Neuron (in vitro differentiated cells): Measurements from ENCODE around the gene GATA5.

Experiments used
- H2AFZ ChIP-seq: one replicate; pipeline ENCODE4 v1.6.1; 2013; ENCODE audit warnings: low read depth, mild to moderate bottlenecking, inconsistent platforms, low read length, moderate library complexity
- H3K27me3 ChIP-seq: one replicate; pipeline ENCODE4 v1.6.1; 2013; ENCODE audit warnings: low read length; ENCODE audit not compliant: insufficient read depth
- H3K36me3 ChIP-seq: one replicate; pipeline ENCODE4 v1.6.1; 2013; ENCODE audit warnings: low read length; ENCODE audit not compliant: insufficient read depth
- H3K4me1 ChIP-seq: one replicate; pipeline ENCODE4 v1.6.1; 2013; ENCODE audit warnings: low read length; ENCODE audit not compliant: insufficient read depth
- H3K4me3 ChIP-seq: 2 replicates; pipeline ENCODE4 v1.5.1; 2013; ENCODE audit warnings: mild to moderate bottlenecking, low read length, moderate library complexity
- H3K9me3 ChIP-seq: one replicate; pipeline ENCODE4 v1.6.1; 2013; ENCODE audit warnings: low read length

GATA5 gene

GRCh38 chr20:62480318-62480717 lies 4.5 kb upstream of the GATA5 start:
- Histone ChIP-seq H3K4me1 (peaks cover 12% of the 10 kb centered on the region), H3K9me3 (no peaks in the 10 kb centered on the region), H3K36me3 (no peaks in the 10 kb centered on the region), H3K4me3 (no peak overlapping the region), H2AFZ (no peak overlapping the region), H3K27me3 (peaks cover 88% of the 10 kb centered on the region)

- peaks cover 88% of the 10 kb centered on the region for H3K27me3 ChIP-seq
- H3K4me1 ChIP-seq = peaks cover 12% of the 10 kb centered on the region
- H3K4me3 ChIP-seq = no peak overlapping the region
- no peaks in the 10 kb centered on the region for H3K9me3 ChIP-seq
- H2AFZ ChIP-seq = no peak overlapping the region
- no peaks in the 10 kb centered on the region for H3K36me3 ChIP-seq
Measured at GRCh38 chr20:62479656-62480055, 3.9 kb upstream of the GATA5 start.

- Histone ChIP-seq H3K27me3 (peaks cover 88% of the 10 kb centered on the region), H3K4me3 (no peak overlapping the region), H2AFZ (no peak overlapping the region), H3K9me3 (no peaks in the 10 kb centered on the region), H3K4me1 (peaks cover 13% of the 10 kb centered on the region), H3K36me3 (no peaks in the 10 kb centered on the region)
Measured at GRCh38 chr20:62479156-62479555, 3.4 kb upstream of the GATA5 start.

- Histone ChIP-seq H3K9me3 (no peaks in the 10 kb centered on the region), H3K27me3 (peaks cover 90% of the 10 kb centered on the region), H3K36me3 (no peaks in the 10 kb centered on the region), H3K4me3 (no peak overlapping the region), H2AFZ (no peak overlapping the region), H3K4me1 (peaks cover 16% of the 10 kb centered on the region)
Measured at GRCh38 chr20:62477669-62478455, 2.1 kb upstream of the GATA5 start.

GRCh38 chr20:62476056-62476838 lies 452 bp upstream of the GATA5 start:
- Histone ChIP-seq H3K4me1 (peaks cover 7% of the 10 kb centered on the region), H3K36me3 (no peaks in the 10 kb centered on the region), H3K4me3 (no peak overlapping the region), H3K9me3 (no peaks in the 10 kb centered on the region), H2AFZ (no peak overlapping the region), H3K27me3 (peaks cover 87% of the 10 kb centered on the region)

- Histone ChIP-seq H3K27me3 (peaks cover 87% of the 10 kb centered on the region), H3K4me3 (no peak overlapping the region), H3K9me3 (no peaks in the 10 kb centered on the region)
Measured at GRCh38 chr20:62475027-62475771, 596 bp downstream of the GATA5 start.

GRCh38 chr20:62474604-62475026 lies 1.2 kb downstream of the GATA5 start:
- Histone ChIP-seq H3K27me3 (peaks cover 89% of the 10 kb centered on the region), H3K4me1 (peaks cover 7% of the 10 kb centered on the region), H3K4me3 (no peak overlapping the region)

More at GRCh38 chr20:62475027-62475771, 596 bp downstream of the GATA5 start:
- peaks cover 7% of the 10 kb centered on the region for H3K4me1 ChIP-seq
- no peaks in the 10 kb centered on the region for H3K36me3 ChIP-seq
- H2AFZ ChIP-seq = no peak overlapping the region

GRCh38 chr20:62473717-62474603 lies 1.8 kb downstream of the GATA5 start:
- H3K9me3 ChIP-seq = no peaks in the 10 kb centered on the region
- H3K4me1 ChIP-seq = peaks cover 7% of the 10 kb centered on the region
- H3K27me3 ChIP-seq = peaks cover 89% of the 10 kb centered on the region
- H3K36me3 ChIP-seq = no peaks in the 10 kb centered on the region
- no peak overlapping the region for H2AFZ ChIP-seq
- H3K4me3 ChIP-seq = no peak overlapping the region

More at GRCh38 chr20:62474604-62475026, 1.2 kb downstream of the GATA5 start:
- Histone ChIP-seq H2AFZ (no peak overlapping the region), H3K36me3 (no peaks in the 10 kb centered on the region), H3K9me3 (no peaks in the 10 kb centered on the region)

- Histone ChIP-seq H3K36me3 (no peaks in the 10 kb centered on the region), H2AFZ (no peak overlapping the region), H3K4me1 (peaks cover 7% of the 10 kb centered on the region), H3K27me3 (peaks cover 88% of the 10 kb centered on the region), H3K4me3 (no peak overlapping the region), H3K9me3 (no peaks in the 10 kb centered on the region)
Measured at GRCh38 chr20:62472941-62473585, 2.7 kb downstream of the GATA5 start.

- H3K4me3 ChIP-seq = no peak overlapping the region
- H2AFZ ChIP-seq = no peak overlapping the region
- H3K9me3 ChIP-seq = no peaks in the 10 kb centered on the region
- H3K4me1 ChIP-seq = peaks cover 7% of the 10 kb centered on the region
- H3K36me3 ChIP-seq = no peaks in the 10 kb centered on the region
- peaks cover 82% of the 10 kb centered on the region for H3K27me3 ChIP-seq
Measured at GRCh38 chr20:62472138-62472940, 3.5 kb downstream of the GATA5 start.

- H3K27me3 ChIP-seq = peaks cover 83% of the 10 kb centered on the region
- no peaks in the 10 kb centered on the region for H3K9me3 ChIP-seq
- no peaks in the 10 kb centered on the region for H3K36me3 ChIP-seq
- H2AFZ ChIP-seq = no peak overlapping the region
- H3K4me1 ChIP-seq = peaks cover 3% of the 10 kb centered on the region
- H3K4me3 ChIP-seq = no peak overlapping the region
Measured at GRCh38 chr20:62470459-62470858, 5.3 kb downstream of the GATA5 start.
